ENCODE measurements around the gene HPCAL1. TPM values are rescaled to one million over a fixed set of nuclear protein-coding genes. Genes with fewer than 3 reads are reported as not detected.
"Not testable (repeated sequence)": the region's sequence is repeated elsewhere in the genome, so short reads cannot be mapped to it uniquely, and the experiment has no call there.

HPCAL1 gene
- polyA plus RNA-seq, 1 donor = 48.5 TPM

- DNase-seq (ENCODE audit: low read depth) = no peak
These were observed 138.0 kb downstream of the HPCAL1 start for GRCh38 chr2:10440736-10441135.

- DNase-seq (ENCODE audit: low read depth) = no peak
These were observed 139.2 kb downstream of the HPCAL1 start for GRCh38 chr2:10441948-10442347.

- not testable (repeated sequence) for DNase-seq (ENCODE audit: low read depth)
These were observed 139.9 kb downstream of the HPCAL1 start for GRCh38 chr2:10442469-10443126.

GRCh38 chr2:10444463-10444862 is 141.8 kb downstream of the HPCAL1 start:
- no peak for DNase-seq (ENCODE audit: low read depth)

GRCh38 chr2:10446631-10447030 is 143.9 kb downstream of the HPCAL1 start:
- no peak for DNase-seq (ENCODE audit: low read depth)

- DNase-seq (ENCODE audit: low read depth) = no peak
These were observed 144.7 kb downstream of the HPCAL1 start for GRCh38 chr2:10447300-10447894.

- peak; percentile 65 for DNase-seq (ENCODE audit: low read depth)
These were observed 145.3 kb downstream of the HPCAL1 start, which contains the start of gene ODC1 for GRCh38 chr2:10447895-10448575. ODC1 (minus strand) TSS chr2:10448327; CDS start chr2:10445032, 3,295 bp downstream.

- DNase-seq (ENCODE audit: low read depth) = peak; percentile 77
These were observed 146.1 kb downstream of the HPCAL1 start for GRCh38 chr2:10448576-10449485.

- DNase-seq (ENCODE audit: low read depth) = no peak
These were observed 146.8 kb downstream of the HPCAL1 start for GRCh38 chr2:10449486-10449831.

- no peak for DNase-seq (ENCODE audit: low read depth)
These were observed 147.4 kb downstream of the HPCAL1 start for GRCh38 chr2:10449838-10450691.

- DNase-seq (ENCODE audit: low read depth) = no peak
These were observed 149.1 kb downstream of the HPCAL1 start for GRCh38 chr2:10451819-10452218.

- DNase-seq (ENCODE audit: low read depth) = no peak
These were observed 149.6 kb downstream of the HPCAL1 start for GRCh38 chr2:10452312-10452711.

GRCh38 chr2:10452956-10453904 is 150.5 kb downstream of the HPCAL1 start:
- DNase-seq (ENCODE audit: low read depth) = no peak

- no peak for DNase-seq (ENCODE audit: low read depth)
These were observed 151.2 kb downstream of the HPCAL1 start for GRCh38 chr2:10453905-10454298.

- no peak for DNase-seq (ENCODE audit: low read depth)
These were observed 151.8 kb downstream of the HPCAL1 start for GRCh38 chr2:10454505-10454904.

- DNase-seq (ENCODE audit: low read depth) = not testable (repeated sequence)
These were observed 154.5 kb downstream of the HPCAL1 start for GRCh38 chr2:10457195-10457594.

- DNase-seq (ENCODE audit: low read depth) = no peak
These were observed 155.3 kb downstream of the HPCAL1 start for GRCh38 chr2:10457846-10458598.

GRCh38 chr2:10460366-10460796 is 157.7 kb downstream of the HPCAL1 start:
- DNase-seq (ENCODE audit: low read depth) = no peak
